Left cardiac atrium (tissue), 4 donors: ENCODE measurements around the gene MMRN2. TPM values are rescaled to one million over a fixed set of nuclear protein-coding genes. Genes with fewer than 3 reads are reported as not detected.
"Not testable (repeated sequence)": the region's sequence is repeated elsewhere in the genome, so short reads cannot be mapped to it uniquely, and the experiment has no call there.

ENCODE experiments used
- ATAC-seq, 2 donors: fragments of 200-7000 bp; cut with Tn5 transposase; one replicate each; pipeline ENCODE4 v1.9.1; 2020; ENCODE audit warnings: mild to moderate bottlenecking in 2 of 2, moderate library complexity in 2 of 2
- DNase-seq: peaks from one replicate; pipeline ENCODE4 v3.0.0-alpha.2; 2020
- intact Hi-C, 2 donors: fragments of 100-400 bp; cut with DNase I; formaldehyde crosslinking; loops; one replicate each; pipeline versions ENCODE4 v1.14.1 to v1.15.1; 2022 to 2023
- total RNA-seq, 2 donors: library from RNA; stranded (reverse); fragmentation: NEBNext Ultra II Directional; extraction: Animal tissue kit (Norgen Biotek cat#: 25700); gene quantifications; one replicate each; pipeline ENCODE4 v1.2.1, GENCODE V29; 2021
- donor health status: DM: no; HTN: yes; CAD: no.
- donor health status: DM: no; HTN: yes; CAD: no; lungs with severe emphysema.
- donor health status: DM: yes; HTN: yes; CAD: no.
- donor health status: Dilated cardiomyopathy.

MMRN2 gene
- total RNA-seq, 2 donors from 2014 or later, result 38.6 to 62.1 TPM

DNA sequence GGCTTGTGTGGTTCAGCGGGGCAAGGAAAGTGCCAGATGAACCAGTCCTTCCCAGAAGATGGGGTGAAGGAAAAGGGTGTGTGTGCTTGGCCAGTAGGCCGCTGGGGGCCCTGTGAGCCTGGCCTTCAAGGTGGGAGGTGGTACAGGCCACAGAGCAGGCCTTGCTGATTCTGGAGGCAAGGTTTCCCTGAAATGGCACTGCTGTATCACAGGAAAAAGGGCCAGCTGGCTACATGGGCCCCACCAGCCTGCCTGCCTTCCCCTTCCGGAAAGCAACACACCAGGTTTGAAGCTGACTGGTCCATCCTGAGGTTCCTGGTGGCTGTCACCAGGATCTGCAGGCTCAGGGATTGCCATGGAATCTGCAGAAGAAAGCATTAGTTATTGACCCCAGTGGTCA is 12.5 kb downstream of the MMRN2 start:
- DNase-seq (no peak), ATAC-seq (no peak)
- intact Hi-C loops, result no loop called here

DNA sequence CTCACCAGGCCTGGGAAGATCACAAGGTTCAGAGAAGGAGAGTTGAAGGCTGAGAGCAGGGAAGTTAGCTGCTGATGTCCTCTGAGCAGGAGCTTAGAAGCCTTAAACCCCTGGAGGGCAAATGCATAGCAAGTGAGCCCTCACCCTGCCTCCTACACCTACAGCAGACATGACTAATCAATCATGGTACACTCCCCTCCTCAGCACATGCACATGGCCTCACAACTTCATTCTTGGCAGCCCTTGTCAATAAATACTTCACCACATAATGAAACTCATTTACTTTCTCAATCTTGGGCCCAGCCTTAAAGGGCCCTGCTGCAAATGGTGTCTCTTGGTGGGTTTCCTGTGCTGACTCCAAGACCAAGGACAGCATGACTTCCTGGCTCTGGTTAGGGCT is 12.9 kb downstream of the MMRN2 start:
- no peak for ATAC-seq

GRCh38 chr10:86944031-86944419 is 13.4 kb downstream of the MMRN2 start:
- no peak for DNase-seq
- intact Hi-C loops, result no loop called here
- no peak for ATAC-seq

More for the DNA sequence above, 12.9 kb downstream of the MMRN2 start:
- no peak for DNase-seq
- intact Hi-C loops, result no loop called here

DNA sequence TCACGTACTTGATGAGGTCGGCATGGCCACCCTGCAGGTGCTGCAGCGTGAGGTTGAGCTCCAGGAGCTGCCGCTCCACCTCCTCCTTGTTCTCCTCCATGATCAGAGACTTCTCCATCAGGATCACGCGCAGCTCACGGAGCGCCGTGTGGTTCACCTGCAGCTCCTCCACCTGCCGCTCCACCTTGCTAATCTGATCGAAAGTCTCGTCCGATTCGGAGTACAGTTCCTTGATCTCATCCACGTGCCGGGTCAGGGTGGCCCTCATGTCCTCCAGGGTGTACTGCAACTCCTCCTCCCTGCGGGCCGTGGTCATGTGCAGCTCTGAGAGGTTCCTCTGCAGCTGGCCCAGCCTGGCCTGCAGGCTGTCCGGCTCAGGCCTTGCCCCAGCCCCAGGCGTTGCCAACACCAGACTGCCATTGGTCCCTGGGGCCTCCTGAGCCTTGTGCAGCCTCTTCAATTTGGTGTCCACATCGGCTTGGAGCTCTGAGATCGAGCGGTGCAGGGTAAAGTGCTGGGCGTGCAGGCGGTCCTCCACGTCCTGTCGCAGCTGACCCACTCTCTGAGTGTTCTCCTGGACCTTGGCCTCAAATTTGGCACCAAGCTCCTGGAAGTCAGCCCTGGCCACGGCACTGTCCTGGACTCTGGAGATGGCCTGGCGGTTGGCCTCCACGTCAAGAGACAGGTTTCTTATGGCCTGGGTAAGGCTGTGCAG is 13.9 kb downstream of the MMRN2 start:
- ATAC-seq (no peak), DNase-seq (no peak)
- intact Hi-C loops, result no loop called here

DNA sequence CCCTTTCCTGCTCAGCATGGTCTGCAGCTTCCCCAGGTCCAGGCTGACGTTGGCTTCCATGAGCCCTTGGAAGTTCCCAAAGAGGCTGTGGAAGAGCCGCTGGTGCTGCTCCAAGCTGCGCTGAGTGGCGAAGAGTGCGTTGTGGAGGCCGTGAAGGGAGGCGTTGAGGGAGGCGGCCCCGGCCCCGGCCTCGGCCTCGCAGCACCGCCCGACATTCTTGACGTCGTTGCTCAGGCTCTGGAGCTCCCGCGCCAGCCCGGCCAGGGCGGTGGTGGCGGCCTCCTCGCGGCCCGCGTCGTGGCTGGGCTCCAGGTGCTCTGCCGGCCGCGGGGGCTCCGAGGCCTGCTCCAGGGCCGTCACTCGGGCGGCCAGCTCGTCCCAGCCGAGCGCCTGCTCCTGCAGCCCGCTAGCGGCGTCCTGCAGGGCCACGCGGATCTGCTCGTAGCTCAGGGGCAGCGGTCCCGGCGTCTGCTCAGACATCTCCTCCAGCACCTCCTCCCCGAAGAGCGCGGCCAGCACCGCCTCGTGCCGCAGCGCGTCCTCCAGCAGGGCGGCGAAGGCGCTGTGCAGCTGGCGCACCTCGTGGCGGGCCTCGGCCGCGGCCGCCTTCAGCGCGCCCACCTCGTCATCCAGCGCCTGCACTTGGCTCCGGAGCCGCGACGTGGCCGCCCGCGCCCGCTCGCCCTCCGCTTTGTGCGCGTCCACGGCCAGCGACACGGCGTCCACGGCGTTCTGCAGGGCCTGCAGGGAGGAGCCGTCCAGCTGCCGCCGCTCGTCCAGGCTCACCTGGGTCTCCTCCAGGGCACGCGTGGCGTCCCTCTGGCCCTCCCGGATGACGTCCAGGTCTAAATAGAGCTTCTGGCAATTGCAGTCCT is 14.7 kb downstream of the MMRN2 start:
- ATAC-seq (peak in 1 of 2 donors; percentile 9), DNase-seq (peak; percentile 34)
- intact Hi-C loops, result no loop called here

DNA sequence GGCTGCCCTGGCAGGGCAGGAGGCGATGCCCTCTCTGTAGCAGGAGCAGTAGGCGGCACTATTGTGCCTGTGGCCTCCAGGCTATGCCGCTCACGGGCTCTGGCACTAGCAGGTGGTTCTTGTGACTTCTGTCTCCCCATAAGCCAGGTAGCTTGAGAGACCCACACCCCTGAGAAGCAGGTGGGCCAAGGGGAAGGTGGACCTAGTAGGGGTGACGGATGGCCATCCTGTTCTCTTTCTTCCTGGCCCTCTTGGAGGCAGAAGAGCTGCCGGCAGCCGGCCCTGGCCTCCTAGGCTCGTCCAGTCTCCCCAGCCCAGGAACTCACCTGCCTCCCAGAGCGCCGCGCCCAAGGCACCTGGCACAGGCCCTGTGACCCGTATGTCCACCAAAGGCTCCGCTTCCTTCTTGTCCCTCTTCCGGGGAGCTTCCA is 15.4 kb downstream of the MMRN2 start:
- DNase-seq (no peak), ATAC-seq (no peak)
- intact Hi-C loops, result no loop called here

GRCh38 chr10:86941426-86941825 is 16.0 kb downstream of the MMRN2 start:
- DNase-seq (no peak), ATAC-seq (no peak)
- intact Hi-C loops, result no loop called here

GRCh38 chr10:86940677-86941076 is 16.7 kb downstream of the MMRN2 start:
- intact Hi-C loops, result no loop called here
- DNase-seq, result peak; percentile 28

GRCh38 chr10:86940076-86940475 is 17.3 kb downstream of the MMRN2 start:
- ATAC-seq, intact Hi-C loops, DNase-seq: not testable (repeated sequence)

More at GRCh38 chr10:86940677-86941076, 16.7 kb downstream of the MMRN2 start:
- ATAC-seq, result no peak

- intact Hi-C loops, result no loop called here
- no peak for DNase-seq
- no peak for ATAC-seq
Measured at GRCh38 chr10:86938260-86938659, 19.2 kb downstream of the MMRN2 start.

GRCh38 chr10:86937502-86938154 is 19.8 kb downstream of the MMRN2 start:
- DNase-seq (no peak), ATAC-seq (no peak)
- intact Hi-C loops, result no loop called here

GRCh38 chr10:86936661-86937501 is 20.5 kb downstream of the MMRN2 start:
- ATAC-seq (no peak), DNase-seq (no peak)
- intact Hi-C loops, result no loop called here

- intact Hi-C loops, DNase-seq, ATAC-seq: not testable (repeated sequence)
Measured at GRCh38 chr10:86934162-86934711, 23.2 kb downstream of the MMRN2 start.

DNA sequence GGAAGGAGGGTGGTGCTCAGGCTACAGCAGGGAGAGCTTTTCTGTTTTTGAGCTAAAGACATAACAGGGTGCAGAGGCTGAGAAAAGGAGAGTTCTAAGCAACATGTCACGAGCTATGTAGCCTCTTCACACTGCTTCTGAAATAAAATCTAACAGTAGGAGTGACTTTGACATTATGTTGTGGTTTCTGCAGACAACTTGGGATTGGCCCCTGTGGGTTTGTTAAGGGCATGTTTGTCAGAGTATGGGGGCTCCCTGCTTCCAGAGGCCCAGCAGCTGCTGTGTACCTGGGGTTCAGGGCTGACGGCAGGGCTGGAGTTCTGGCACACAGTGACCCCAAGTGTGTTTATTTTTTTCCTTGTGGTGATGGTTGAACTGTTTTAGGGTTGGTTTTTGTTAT is 24.7 kb downstream of the MMRN2 start:
- intact Hi-C loops, result no loop called here
- DNase-seq (no peak), ATAC-seq (no peak)

- ATAC-seq (no peak), DNase-seq (no peak)
- intact Hi-C loops, result no loop called here
Measured at GRCh38 chr10:86931872-86932271, 25.5 kb downstream of the MMRN2 start.

DNA sequence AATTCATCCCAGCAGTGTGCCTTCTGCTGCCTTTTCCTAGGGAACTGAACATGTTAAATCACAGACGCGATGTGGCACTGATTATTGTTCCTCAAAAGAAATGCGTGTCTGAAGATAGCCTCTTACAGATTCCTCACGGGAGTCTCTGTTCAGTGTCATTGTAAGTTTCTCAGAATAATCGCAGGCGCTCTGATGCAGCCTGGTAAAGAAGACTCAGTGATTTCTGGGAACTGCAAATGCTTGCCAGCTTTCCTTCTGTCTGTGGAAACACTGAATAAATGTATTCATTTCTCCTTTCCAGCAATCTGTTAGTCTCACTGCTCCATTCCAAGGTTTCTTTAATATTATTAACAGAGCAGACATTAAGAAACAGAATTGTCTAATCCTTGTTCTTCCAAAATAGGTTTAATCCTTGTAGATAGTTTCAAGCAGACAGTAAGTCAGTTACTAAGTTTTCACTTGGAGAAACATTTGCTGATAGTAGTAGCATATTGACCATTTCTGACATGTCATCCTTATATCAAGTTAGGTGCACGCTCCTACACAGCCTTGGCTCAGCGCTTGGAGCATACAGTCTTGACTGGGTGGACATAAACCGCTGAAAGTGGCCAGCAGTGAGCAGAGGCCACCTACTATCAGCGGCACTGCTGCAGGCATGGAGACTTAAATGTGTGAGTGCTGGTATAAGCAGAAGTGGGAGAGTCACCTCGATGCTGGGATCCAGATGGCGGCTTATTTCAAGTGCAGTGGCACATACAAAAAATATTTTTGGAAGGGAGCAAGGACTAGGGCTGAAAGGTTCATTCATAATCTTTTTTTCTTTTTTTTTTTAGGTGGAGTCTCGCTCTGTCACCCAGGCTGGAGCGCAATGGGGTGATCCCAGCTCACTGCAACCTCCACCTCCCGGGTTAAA is 27.7 kb downstream of the MMRN2 start:
- DNase-seq (no peak), ATAC-seq (no peak)
- intact Hi-C loops, result no loop called here

GRCh38 chr10:86922553-86922961 is 34.9 kb downstream of the MMRN2 start:
- DNase-seq, result no peak
- intact Hi-C loops, result no loop called here
- no peak for ATAC-seq

- ATAC-seq, result peak in 1 of 2 donors; percentile 90
Measured at GRCh38 chr10:86918022-86918471, 39.4 kb downstream of the MMRN2 start.

More at GRCh38 chr10:86918022-86918471, 39.4 kb downstream of the MMRN2 start:
- no peak for DNase-seq
- intact Hi-C loops, result no loop called here
